GM21825 (cell line): ENCODE measurements around the gene CCDC85B.

Source experiments
- ATAC-seq: cut with Tn5 transposase; IDR thresholded peaks from one replicate; pipeline ENCODE4 v1.9.1; 2021; ENCODE audit warnings: mild to moderate bottlenecking, moderate library complexity; ENCODE audit not compliant: unreplicated experiment

CCDC85B gene

GRCh38 chr11:65903715-65904114 is 13.2 kb downstream of the CCDC85B start:
- ATAC-seq, result no peak

DNA sequence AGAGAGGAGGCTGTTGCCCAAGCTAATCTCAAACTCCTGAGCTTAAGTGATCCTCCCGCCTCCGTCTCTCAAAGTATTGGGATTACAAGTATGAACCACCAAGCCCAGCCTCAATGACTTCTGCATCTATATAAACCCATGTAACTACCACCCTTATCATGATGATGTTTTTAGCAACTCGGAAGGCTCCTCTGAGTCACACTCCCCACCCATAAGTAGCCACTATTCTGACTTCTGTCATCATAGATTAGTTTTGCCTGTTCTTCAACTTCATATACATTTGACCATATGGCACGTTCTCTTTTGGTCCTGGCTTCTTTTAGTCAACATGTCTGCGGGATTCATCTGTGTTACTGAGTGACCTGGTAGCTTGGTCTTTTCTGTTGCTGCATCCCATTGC is 16.1 kb downstream of the CCDC85B start:
- ATAC-seq, result no peak

GRCh38 chr11:65907878-65908277 is 17.4 kb downstream of the CCDC85B start:
- no peak for ATAC-seq

GRCh38 chr11:65911682-65912568 is 21.5 kb downstream of the CCDC85B start:
- no peak for ATAC-seq

DNA sequence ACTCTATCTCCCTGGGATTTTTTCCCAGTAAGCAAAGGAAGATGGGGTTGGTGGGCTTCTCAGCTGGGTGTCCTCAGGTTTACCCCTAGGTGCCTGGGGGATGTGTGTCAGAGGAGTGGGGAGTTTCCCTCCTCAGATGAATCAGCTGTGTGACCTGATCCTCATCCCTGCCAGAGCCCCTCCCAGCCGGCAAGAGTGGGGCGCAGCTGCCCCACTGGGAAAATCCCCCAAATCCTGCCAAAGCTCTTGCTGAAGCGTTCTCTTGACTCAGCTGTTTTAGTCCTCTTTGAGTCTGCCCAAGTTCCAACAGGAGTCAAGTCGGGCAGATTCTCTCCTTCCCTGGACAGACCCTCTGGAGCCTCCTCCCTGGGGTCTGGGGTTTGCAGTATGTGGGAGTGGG is 22.4 kb downstream of the CCDC85B start:
- ATAC-seq, result no peak

- no peak for ATAC-seq
These were observed 24.8 kb downstream of the CCDC85B start for GRCh38 chr11:65915101-65915820.

- ATAC-seq, result no peak
These were observed 25.4 kb downstream of the CCDC85B start for GRCh38 chr11:65915821-65916251.

DNA sequence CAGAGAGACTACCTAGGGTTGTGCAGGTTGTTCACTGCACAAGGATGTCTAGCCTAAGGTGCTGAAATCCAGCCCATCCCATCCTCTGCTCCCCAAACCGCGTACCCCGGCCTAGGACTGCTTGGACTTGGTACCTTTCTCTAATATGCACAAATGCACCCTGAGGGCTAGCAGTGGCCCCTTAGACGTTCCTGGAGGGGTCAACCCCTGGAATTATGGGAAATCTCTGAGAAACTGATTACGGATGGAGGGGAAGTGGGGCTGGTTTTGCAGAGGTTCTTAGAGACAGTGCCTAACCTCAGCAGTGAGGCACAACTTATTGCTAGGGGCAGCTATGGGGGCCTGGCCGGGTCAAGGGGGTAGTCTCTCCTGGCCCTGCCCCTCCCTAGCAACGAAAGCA is 25.9 kb downstream of the CCDC85B start:
- ATAC-seq, result no peak

GRCh38 chr11:65917077-65917433 is 26.6 kb downstream of the CCDC85B start:
- no peak for ATAC-seq

GRCh38 chr11:65917434-65918210 is 27.1 kb downstream of the CCDC85B start:
- no peak for ATAC-seq

DNA sequence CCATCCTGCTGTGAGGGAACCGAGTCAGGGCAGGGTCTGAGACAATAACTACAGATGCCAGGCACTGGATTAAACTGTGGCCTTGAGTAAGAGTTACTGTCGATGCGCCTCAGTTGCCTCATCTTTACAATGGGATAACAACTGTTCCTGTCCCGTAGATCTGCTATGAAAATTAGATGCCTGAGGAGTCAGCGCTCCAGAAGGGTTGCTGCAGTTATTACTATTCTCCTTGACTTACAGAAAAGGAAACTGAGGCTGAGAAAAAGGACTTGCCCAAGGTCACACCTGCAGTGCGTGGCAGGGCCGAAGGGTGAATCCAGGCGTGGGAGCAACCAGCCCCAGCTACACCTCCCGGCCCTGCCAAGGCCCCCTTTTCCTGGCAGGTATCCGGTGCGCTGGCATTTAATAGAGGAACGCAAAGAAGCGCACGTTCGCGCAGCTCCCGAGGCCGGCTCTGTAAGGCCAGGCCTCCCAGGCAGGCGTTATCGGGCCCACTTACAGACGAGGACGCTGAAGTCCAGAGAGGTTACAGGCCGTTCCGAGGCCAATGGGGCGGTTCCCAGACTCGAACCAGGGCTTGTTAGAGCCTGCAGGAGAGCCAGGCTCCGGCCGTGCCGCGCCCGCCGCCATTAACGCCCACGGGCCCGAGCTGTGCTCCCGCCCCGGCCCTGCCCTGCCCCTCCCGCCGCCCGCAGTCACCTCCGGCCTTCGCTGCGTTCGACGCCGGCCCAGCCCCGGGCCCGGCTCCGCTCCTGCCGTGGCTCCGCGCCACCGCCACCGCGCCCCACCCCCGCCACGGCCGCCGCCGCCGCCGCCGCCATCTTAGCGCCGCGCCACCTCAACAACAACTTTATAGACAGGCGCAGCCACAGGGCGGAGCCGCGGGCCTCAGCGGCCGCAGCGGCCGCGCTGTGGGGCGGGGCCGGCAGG is 28.0 kb downstream of the CCDC85B start, which contains the start of gene C11orf68:
Gene C11orf68, minus strand, starts transcription at position 852 of the 930 bp plus-strand sequence. Its CDS starts 31 bp downstream, at position 821.
- peak; percentile 46 for ATAC-seq

- peak; percentile 75 for ATAC-seq
These were observed 28.7 kb downstream of the CCDC85B start, which contains the start of gene DRAP1 for GRCh38 chr11:65919141-65919572. TSS of gene DRAP1 (plus strand) at chr11:65919426. CDS start at chr11:65919502, 76 bp downstream.

GRCh38 chr11:65919573-65920371 is 29.3 kb downstream of the CCDC85B start:
- peak; percentile 26 for ATAC-seq

GRCh38 chr11:65920372-65920802 is 29.9 kb downstream of the CCDC85B start:
- ATAC-seq, result no peak

DNA sequence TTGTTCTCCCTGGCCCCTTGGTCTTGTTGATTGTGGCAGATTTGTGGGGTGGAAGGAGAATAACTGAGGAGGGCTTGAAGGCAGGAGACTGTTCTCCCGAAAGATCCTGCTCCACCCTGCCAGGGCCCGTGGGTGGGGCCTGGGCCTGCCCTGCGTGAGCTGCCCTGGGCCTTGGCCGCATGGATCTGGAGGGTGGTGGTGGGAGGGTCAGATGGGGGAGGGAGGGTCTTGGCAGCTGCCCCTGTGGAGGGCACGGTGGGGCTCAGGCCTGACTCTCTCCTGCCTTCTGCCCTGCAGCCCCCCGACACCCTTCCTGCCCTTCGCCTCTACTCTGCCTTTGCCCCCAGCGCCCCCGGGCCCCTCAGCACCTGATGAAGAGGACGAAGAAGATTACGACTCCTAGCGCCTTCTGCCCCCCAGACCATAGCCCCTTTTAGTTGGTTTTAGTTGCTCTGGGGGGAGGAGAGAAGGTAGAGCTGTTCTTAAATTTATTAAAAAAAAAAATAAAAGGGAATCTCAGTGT is 30.6 kb downstream of the CCDC85B start:
- no peak for ATAC-seq

DNA sequence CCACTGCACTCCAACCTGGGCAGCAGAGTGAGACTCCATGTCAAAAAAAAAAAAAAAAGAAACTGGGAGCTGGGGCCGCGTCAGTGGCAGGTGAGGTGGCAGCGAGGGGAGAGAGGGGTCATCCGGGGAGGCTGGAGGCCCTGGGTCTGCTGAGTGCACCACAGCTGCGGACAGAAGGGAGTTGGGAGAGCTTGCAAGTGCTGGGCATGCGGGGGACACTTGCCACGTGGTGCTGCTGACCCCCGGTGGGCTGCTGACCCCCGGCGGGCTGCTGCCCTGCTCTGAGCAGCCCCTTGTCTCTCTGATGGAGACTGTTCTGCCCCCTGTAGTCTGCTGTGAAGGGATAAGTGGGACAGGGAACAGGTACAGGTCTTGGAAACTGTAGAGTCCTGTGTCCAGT is 31.4 kb downstream of the CCDC85B start:
- no peak for ATAC-seq

GRCh38 chr11:65922565-65922964 is 32.1 kb downstream of the CCDC85B start:
- ATAC-seq, result no peak

DNA sequence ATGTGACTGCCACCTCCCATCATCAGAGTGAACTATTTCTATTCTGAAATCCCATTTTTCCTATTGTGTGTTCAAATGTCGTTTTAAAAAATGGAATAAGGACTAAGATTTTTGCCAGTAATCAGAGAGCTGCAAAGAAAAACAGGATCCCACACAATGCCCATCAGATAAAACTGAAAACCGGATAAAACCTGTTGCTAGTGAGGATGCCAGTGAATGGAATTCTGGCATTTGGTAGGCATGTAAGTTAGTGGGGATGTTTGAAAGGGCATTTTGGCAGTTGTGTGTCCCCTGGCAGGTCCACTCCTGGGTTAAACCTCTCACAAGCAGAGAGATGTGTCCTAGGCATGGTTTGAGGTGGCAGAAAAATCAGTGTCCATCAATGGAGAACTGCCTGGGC is 34.9 kb downstream of the CCDC85B start:
- ATAC-seq, result no peak

GRCh38 chr11:65927904-65928397 is 37.5 kb downstream of the CCDC85B start:
- peak; percentile 65 for ATAC-seq
